Memory B cell (primary cell): ENCODE measurements around the gene EME1.
"Not testable (repeated sequence)": the region's sequence is repeated elsewhere in the genome, so short reads cannot be mapped to it uniquely, and the experiment has no call there.

Source experiments
- ATAC-seq: fragments of 150-1000 bp; cut with Tn5 transposase; 2 replicates; pipeline ENCODE4 v1.10.0; 2021; ENCODE audit warnings: low read depth, mild to moderate bottlenecking, moderate library complexity
- DNase-seq, 2 donors: peaks; one replicate each; pipeline ENCODE4 v3.0.0; 2022; ENCODE audit warnings: low spot score in 2 of 2
- H3K27ac Mint-ChIP-seq: one replicate; pipeline ENCODE4 v1.8.0; 2022; ENCODE audit warnings: mild to moderate bottlenecking, moderate library complexity, mixed read lengths
- H3K27me3 Mint-ChIP-seq: one replicate; pipeline ENCODE4 v1.8.0; 2022; ENCODE audit warnings: mixed read lengths
- H3K36me3 Mint-ChIP-seq: one replicate; pipeline ENCODE4 v1.8.0; 2022; ENCODE audit warnings: mild to moderate bottlenecking, mixed read lengths
- H3K4me1 Mint-ChIP-seq: one replicate; pipeline ENCODE4 v1.8.0; 2022; ENCODE audit warnings: mixed read lengths
- H3K4me3 Mint-ChIP-seq: one replicate; pipeline ENCODE4 v1.8.0; 2022; ENCODE audit warnings: mild to moderate bottlenecking, moderate library complexity, mixed read lengths
- H3K9me3 Mint-ChIP-seq: one replicate; pipeline ENCODE4 v1.8.0; 2022; ENCODE audit warnings: mixed read lengths

The EME1 gene

DNA sequence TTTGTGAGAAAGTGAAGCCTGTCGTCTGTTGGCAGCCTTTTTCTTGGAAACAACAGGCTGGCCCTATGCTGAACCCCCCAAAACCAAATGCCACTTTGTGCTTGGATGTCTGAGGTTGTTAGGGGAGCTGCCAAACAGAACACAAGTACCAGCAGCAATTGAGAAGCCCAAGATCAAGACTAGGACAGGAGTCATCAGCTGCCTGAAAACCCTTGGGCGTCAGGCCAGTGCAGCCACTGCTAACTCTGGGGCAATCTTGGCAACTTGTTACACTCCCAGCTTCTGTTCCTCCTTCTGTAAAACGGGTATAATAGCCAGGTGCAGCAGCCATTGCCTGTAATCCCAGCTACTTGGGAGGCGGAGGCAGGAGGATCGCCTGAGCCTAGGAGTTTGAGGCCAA is 33.5 kb downstream of the EME1 start:
- peaks cover 13% of the 10 kb centered on the region for H3K27me3 Mint-ChIP-seq
- ATAC-seq (no peak), DNase-seq (no peak)
- H3K36me3 Mint-ChIP-seq: no peaks in the 10 kb centered on the region
- no peak overlapping the region for H3K27ac Mint-ChIP-seq
- H3K4me3 Mint-ChIP-seq: no peak overlapping the region
- H3K4me1 Mint-ChIP-seq: no peaks in the 10 kb centered on the region
- H3K9me3 Mint-ChIP-seq: no peaks in the 10 kb centered on the region

DNA sequence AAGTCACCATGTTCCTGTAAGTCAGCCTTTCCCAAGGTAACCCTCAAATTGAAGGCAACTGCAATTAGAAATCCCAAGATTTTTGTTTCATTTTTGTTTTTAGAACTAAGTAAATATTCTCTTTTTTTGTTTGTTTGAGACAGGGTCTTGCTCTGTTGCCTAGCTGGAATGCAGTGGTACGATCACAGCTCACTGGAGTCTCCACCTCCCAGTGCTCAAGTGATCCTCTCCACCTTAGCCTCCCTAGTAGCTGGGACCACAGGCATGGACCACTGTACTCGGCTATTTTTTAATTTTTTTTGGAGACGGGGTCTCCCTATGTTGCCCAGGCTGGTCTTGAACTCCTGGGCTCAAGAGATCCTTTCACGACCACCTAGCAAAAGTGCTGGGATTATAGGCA is 34.9 kb downstream of the EME1 start:
- peaks cover 2% of the 10 kb centered on the region for H3K9me3 Mint-ChIP-seq
- H3K4me1 Mint-ChIP-seq: no peaks in the 10 kb centered on the region
- DNase-seq (no peak), ATAC-seq (no peak)
- H3K36me3 Mint-ChIP-seq: no peaks in the 10 kb centered on the region
- no peak overlapping the region for H3K4me3 Mint-ChIP-seq
- no peak overlapping the region for H3K27ac Mint-ChIP-seq
- H3K27me3 Mint-ChIP-seq: peaks cover 15% of the 10 kb centered on the region

DNA sequence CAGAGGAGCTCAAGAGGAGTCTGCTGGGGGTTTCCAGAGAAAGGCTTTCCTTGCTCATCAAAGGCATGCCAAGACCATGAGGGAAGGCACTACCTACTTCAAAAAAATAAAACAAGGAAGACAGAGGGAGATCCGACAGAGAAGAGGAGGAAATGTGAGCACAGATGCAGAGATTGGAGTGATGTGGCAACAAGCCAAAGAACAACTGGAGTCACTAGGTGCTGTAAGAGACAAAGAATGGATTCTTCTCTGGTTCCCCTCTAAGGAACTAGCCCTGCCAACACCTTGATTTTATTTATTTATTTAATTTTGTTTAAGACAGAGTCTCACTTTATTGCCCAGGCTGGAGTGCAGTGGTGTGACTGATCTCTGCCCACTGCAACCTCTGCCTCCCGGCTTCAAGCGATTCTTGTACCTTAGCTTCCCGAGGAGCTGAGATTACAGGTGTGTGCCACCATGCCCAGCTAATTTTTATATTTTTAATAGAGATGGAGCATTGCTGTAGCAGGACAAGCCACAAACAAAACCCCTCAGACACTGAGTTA is 39.2 kb downstream of the EME1 start:
- no peaks in the 10 kb centered on the region for H3K4me1 Mint-ChIP-seq
- ATAC-seq (no peak), DNase-seq (no peak)
- no peak overlapping the region for H3K27ac Mint-ChIP-seq
- peaks cover 3% of the 10 kb centered on the region for H3K27me3 Mint-ChIP-seq
- peaks cover 2% of the 10 kb centered on the region for H3K9me3 Mint-ChIP-seq
- H3K36me3 Mint-ChIP-seq: no peaks in the 10 kb centered on the region
- H3K4me3 Mint-ChIP-seq: no peak overlapping the region

DNA sequence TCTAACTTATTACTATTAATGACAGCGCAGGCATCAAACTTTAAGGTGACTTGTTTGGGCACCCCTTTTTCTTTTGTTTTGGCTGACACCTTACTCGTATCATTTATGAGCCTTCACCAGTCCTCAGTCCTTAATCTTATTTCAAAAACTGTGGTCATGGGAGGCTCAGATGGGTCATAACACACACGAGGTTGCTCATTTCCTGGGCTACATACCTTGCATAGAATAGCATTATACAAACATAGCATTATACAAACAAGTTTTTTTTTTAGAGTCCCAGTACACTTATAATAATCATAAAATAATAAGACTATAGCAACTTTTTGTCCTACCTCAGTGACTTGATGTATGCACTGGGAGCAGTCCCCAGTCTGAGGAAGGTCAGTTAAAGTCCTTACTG is 41.8 kb downstream of the EME1 start:
- peaks cover 6% of the 10 kb centered on the region for H3K36me3 Mint-ChIP-seq
- DNase-seq (no peak), ATAC-seq (no peak)
- peaks cover 11% of the 10 kb centered on the region for H3K9me3 Mint-ChIP-seq
- no peak overlapping the region for H3K27ac Mint-ChIP-seq
- H3K4me3 Mint-ChIP-seq: no peak overlapping the region
- peaks cover 2% of the 10 kb centered on the region for H3K4me1 Mint-ChIP-seq
- peaks cover 3% of the 10 kb centered on the region for H3K27me3 Mint-ChIP-seq

DNA sequence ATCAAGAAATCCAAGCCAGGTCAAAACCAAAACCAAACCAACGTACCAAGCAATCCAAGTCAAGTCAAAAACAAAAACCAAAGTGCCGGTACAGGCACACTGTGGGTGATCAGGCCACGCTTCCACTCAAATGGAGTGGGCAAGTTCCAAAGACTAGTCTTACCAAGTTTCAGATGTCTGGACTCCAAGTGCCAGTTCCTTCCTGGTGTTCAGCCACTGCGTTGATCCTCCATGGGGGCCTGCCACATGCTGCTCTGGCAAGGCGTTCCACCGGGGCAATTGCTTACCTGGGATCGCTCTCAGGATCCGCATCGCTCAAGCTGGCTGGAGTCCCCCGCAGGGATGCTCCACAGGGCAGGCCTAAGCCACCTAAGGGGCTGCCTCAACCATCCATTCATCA is 46.5 kb downstream of the EME1 start:
- not testable (repeated sequence) for H3K27me3 Mint-ChIP-seq, H3K9me3 Mint-ChIP-seq, H3K4me3 Mint-ChIP-seq, H3K36me3 Mint-ChIP-seq, DNase-seq, ATAC-seq
- H3K27ac Mint-ChIP-seq: peak overlapping the region; percentile 70
- peaks cover 12% of the 10 kb centered on the region for H3K4me1 Mint-ChIP-seq

DNA sequence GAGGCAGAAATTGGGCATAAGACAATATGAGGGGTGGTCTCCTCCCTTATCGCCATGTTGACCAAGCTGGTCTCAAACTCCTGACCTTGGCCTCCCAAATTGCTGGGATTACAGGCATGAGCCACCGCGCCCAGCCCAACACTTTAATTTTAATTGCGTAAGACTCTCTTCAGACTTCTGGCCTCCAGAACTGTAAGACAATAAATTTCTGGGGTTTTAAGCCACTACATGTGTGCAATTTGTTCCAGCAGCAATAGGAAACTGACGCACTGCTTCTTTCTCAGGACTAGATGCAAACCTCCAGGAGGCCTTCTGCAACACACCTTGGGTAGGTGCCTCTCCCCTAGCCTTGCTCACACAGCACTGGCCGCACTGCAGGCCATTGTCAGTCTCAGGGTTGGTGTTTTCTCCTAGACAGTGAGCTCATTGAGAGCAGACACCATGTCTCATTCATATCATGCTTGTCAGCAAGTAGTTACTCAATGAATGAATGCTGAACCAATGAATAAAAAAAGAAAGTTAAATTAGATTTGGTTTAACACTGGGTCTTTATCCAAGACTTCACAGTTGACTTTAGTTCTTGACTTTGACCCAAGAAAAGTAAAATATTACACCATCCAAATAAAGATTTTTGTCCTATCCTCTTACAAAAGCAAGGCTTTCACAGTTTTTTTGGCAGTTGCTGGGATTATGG is 47.5 kb downstream of the EME1 start:
- Mint-ChIP-seq H3K4me1 (peaks cover 18% of the 10 kb centered on the region), H3K27ac (peak overlapping the region; percentile 91), H3K9me3 (peaks cover 9% of the 10 kb centered on the region), H3K4me3 (no peak overlapping the region), H3K27me3 (no peaks in the 10 kb centered on the region), H3K36me3 (peaks cover 6% of the 10 kb centered on the region)
- no peak for ATAC-seq
- no peak for DNase-seq

DNA sequence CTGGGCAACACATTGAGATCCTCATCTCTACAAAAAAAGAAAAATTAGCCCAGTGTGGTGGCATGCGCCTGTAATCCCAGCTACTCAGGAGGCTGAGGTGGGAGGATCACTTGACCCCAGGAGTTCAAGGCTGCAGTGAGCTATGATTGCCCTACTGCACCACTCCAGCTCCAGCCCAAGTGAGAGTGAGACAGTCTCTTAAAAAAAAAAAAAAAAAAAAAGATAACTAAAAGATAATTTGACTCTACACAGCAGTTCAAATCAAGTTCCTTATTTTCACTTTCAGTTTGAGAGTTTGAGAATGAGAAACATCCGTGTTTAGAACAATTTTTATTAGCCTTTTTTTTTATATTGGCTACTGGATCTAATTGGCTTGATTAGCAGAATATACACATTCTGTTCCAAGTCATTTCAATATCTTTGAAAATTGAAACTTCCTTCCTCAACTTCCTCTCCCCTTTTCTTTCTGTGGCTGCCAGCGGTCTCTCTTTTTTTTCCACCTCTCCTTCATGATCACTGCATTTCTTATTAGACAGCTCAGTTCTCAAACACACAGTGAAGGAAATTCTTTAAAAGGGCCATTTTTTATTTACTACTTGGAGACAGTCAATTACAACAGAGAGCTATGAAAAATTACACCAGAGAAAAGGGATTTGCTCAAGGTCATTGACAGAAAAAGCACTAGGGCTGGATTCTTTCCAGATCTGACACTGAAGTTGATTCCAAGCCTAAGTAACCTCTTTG is 48.5 kb downstream of the EME1 start:
- peaks cover 6% of the 10 kb centered on the region for H3K36me3 Mint-ChIP-seq
- DNase-seq (peak in 1 of 2 donors; percentile 12), ATAC-seq (peak; percentile 57)
- peak overlapping the region; percentile 91 for H3K27ac Mint-ChIP-seq
- H3K4me1 Mint-ChIP-seq: peaks cover 20% of the 10 kb centered on the region
- H3K4me3 Mint-ChIP-seq: peak overlapping the region; percentile 67
- no peaks in the 10 kb centered on the region for H3K27me3 Mint-ChIP-seq
- peaks cover 9% of the 10 kb centered on the region for H3K9me3 Mint-ChIP-seq

DNA sequence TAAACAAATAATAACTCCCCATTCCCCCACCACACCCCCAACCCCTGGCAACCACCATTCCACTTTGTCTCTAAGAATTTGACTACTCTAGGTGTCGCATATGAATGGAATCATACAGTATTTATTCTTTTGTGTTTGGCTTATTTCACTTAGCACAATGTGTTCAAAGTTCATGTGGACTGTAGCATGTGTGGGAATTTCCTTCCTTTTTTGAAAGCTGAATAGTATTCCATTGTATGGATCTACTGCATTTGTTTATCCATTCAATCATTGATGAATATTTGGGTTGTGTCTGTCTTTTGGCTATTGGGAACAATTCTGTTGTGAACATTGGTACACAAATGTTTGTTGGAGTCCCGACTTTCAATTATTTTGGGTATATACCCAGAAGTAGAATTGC is 49.7 kb downstream of the EME1 start:
- H3K4me1 Mint-ChIP-seq: peaks cover 29% of the 10 kb centered on the region
- ATAC-seq (no peak), DNase-seq (no peak)
- no peaks in the 10 kb centered on the region for H3K27me3 Mint-ChIP-seq
- H3K9me3 Mint-ChIP-seq: peaks cover 9% of the 10 kb centered on the region
- H3K27ac Mint-ChIP-seq: no peak overlapping the region
- no peak overlapping the region for H3K4me3 Mint-ChIP-seq
- H3K36me3 Mint-ChIP-seq: peaks cover 6% of the 10 kb centered on the region

DNA sequence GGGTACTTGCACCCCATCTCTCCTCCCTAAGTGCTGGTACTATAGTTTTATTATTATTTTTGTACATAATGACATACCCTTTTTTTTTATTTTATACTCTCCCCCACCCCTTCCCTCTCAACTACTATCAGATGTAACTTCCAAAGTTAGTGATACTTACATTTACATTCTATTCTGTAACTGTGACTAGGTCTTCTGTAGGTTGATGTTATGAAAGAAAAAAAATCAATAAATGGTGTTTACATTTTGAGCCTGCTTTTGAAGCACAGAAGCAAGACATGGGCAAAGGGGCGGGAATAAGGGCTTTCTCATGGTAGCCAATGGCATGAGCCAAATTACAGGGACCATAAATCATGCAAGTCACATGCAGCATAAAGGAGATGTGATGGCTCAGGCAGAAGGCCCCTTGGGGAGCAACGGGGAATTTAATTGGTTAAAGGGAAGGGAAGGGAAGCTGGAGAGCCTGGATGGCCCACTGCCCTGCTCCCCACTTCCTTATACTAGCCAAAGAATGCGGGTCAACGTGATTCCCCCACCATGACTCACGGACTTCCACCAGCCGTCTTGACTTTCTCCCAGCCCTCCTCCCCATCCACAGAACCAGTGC is 50.6 kb downstream of the EME1 start:
- H3K4me3 Mint-ChIP-seq: peak overlapping the region; percentile 14
- no peaks in the 10 kb centered on the region for H3K27me3 Mint-ChIP-seq
- DNase-seq: no peak
- ATAC-seq: no peak
- peaks cover 6% of the 10 kb centered on the region for H3K9me3 Mint-ChIP-seq
- H3K27ac Mint-ChIP-seq: no peak overlapping the region
- peaks cover 4% of the 10 kb centered on the region for H3K36me3 Mint-ChIP-seq
- H3K4me1 Mint-ChIP-seq: peaks cover 32% of the 10 kb centered on the region

DNA sequence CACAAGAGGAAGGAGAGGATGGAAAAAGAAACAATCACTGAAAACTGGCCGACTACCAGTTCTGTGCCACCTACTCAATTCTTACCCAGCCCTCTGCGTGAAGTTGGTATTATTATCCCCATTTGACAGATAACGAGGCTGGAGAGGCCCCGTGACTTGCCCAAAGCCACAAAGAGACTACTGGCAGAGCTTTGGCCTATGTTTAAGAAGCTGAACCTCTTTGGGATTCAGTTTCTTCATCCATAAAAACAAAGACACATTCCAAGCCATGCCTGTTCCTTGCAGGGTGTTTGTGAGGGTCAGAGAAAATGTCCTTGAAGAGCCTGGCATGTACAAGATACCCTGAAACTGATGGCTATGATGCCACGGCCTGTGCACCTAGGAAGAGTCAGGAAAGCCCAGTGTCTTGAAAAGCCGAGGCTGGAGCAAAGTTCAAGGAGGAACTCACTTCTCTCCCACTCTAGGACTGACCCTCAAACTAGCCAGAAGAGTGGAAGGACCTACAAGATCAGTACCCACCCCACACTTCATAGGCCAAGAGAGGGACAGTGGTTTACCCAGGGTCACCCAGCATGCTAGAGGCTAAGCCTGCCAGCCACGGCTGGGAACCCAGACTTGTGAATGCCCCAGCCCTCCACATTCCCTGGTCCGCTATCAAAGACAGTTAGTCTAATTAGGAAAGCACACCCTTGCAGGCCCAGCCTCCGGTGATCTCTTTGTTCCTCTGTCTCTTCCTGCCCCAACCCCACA is 51.4 kb downstream of the EME1 start:
- no peaks in the 10 kb centered on the region for H3K9me3 Mint-ChIP-seq
- DNase-seq: no peak
- no peaks in the 10 kb centered on the region for H3K36me3 Mint-ChIP-seq
- H3K4me3 Mint-ChIP-seq: no peak overlapping the region
- H3K4me1 Mint-ChIP-seq: peaks cover 30% of the 10 kb centered on the region
- no peak for ATAC-seq
- no peaks in the 10 kb centered on the region for H3K27me3 Mint-ChIP-seq
- H3K27ac Mint-ChIP-seq: peak overlapping the region; percentile 74

DNA sequence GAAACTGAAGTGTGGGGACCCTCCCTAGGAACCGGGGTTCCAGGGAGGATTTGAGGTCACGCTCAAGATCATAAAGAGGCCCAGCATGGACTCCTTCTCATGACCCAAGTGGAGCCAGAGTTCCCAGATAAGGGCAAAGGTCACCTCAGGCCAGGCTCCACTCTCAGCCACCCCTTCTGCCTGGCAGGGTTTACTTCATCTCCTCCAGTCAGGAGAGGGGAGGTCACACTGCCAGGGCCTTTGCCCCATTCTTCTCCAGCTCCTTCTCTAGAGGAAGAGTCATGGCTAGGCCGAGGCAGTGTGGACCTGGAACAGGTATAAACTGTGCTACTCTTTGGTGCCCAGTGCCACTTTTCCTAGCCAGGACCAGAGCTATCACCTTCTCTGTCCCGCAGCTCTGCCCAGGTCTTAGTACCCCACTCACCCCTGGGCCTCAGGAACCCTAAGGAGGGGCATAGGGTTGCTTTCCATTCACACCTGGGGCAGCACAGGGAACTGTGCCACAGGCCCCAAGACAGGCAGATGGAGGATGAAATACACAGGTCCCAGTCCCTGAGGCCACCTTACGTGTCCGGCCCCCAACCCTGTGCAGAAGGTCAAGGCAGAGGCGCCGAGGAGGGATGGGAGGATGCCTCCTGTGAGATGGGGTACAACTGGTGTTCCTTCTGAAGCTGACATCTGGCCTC is 52.1 kb downstream of the EME1 start:
- H3K4me1 Mint-ChIP-seq: peaks cover 32% of the 10 kb centered on the region
- H3K27ac Mint-ChIP-seq: peak overlapping the region; percentile 74

DNA sequence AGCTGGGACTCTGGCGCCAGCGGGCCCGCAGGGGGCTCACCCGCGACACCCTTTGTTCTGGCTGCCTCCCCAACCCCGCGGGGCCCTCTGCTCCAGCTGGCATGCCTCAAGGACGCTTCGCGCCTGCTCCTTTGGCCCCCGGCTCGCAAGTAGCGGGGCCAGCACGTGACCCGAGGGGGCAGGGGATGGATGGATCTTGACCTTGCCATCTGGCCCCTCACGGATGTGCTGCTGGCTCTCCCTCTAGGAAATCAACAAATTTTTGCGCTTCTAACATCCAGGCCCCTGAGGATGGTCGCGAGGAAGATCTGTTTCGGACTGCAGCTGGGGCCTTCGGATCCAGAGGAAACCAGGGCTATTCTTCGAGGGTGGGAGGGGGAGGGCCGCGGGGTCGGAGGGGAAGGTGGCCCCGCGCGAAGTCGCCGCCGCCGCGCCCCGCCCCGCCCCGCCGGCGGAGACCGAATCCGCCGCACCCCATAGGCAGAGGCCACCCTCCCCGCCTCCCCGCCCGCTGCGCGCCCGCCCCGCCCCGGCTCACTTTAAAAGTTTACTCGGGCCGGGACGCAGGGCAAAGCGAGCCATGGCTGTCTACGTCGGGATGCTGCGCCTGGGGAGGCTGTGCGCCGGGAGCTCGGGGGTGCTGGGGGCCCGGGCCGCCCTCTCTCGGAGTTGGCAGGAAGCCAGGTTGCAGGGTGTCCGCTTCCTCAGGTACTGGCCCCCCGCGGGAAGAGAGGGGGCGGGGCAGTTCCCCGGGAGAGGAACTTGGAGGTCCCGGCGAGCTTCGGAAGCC is 52.8 kb downstream of the EME1 start, which contains the start of gene ACSF2:
TSS of gene ACSF2 (plus strand) at position 537 of the 790 bp plus-strand sequence. CDS start at position 581, 44 bp downstream.
- Mint-ChIP-seq H3K4me1 (peaks cover 28% of the 10 kb centered on the region), H3K36me3 (no peaks in the 10 kb centered on the region), H3K27ac (peak within 1 kb of the TSS; percentile 74), H3K27me3 (no peaks in the 10 kb centered on the region), H3K9me3 (no peaks in the 10 kb centered on the region), H3K4me3 (peak within 1 kb of the TSS; percentile 91)
- ATAC-seq (peak; percentile 82), DNase-seq (peak; percentile 49 to 61)

More for the DNA sequence above, 52.1 kb downstream of the EME1 start:
- DNase-seq: no peak
- Mint-ChIP-seq H3K4me3 (peak overlapping the region; percentile 91), H3K9me3 (no peaks in the 10 kb centered on the region), H3K27me3 (no peaks in the 10 kb centered on the region), H3K36me3 (no peaks in the 10 kb centered on the region)
- no peak for ATAC-seq

DNA sequence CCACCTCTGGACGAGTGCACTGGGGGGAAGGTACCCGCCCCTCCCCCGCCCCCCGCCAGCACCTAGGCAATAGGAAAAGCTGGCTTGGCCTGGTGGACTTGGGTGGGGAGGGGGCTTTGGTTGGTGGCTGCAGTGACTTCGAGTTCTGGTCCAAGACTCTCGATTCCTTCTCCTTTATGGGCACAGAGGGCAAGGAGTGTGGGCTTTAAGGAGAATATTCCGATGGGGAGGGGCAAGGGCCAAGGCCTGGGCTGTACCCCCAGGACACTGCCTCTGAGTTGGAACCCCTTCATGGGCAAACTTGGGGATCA is 53.4 kb downstream of the EME1 start:
- H3K27me3 Mint-ChIP-seq: no peaks in the 10 kb centered on the region
- no peaks in the 10 kb centered on the region for H3K36me3 Mint-ChIP-seq
- no peaks in the 10 kb centered on the region for H3K9me3 Mint-ChIP-seq
- peaks cover 28% of the 10 kb centered on the region for H3K4me1 Mint-ChIP-seq
- DNase-seq: no peak
- ATAC-seq: no peak
- H3K4me3 Mint-ChIP-seq: peak overlapping the region; percentile 90
- peak overlapping the region; percentile 74 for H3K27ac Mint-ChIP-seq
